Mesothelial cell of epicardium (in vitro differentiated cells): ENCODE data around the gene CEBPZ. TPM values are rescaled to one million over a fixed set of nuclear protein-coding genes. Genes with fewer than 3 reads are reported as not detected.

Experiments used
- DNase-seq, 2 experiments: peaks; one replicate each; pipeline ENCODE4 v3.0.0; 2021; ENCODE audit warnings: low spot score in 2 of 2; ENCODE audit not compliant: unreplicated experiment in 2 of 2
- H3K27ac Mint-ChIP-seq: 2 replicates; pipeline ENCODE4 v1.8.0; 2021; ENCODE audit warnings: mixed read lengths
- H3K27me3 Mint-ChIP-seq: 2 replicates; pipeline ENCODE4 v1.8.0; 2021; ENCODE audit warnings: low read depth, mixed read lengths
- H3K36me3 Mint-ChIP-seq: 2 replicates; pipeline ENCODE4 v1.8.0; 2021; ENCODE audit warnings: mixed read lengths
- H3K4me1 Mint-ChIP-seq: 2 replicates; pipeline ENCODE4 v1.8.0; 2021; ENCODE audit warnings: mixed read lengths
- H3K4me3 Mint-ChIP-seq: 2 replicates; pipeline ENCODE4 v1.8.0; 2021; ENCODE audit warnings: mild to moderate bottlenecking, moderate library complexity, mixed read lengths
- H3K9me3 Mint-ChIP-seq: 2 replicates; pipeline ENCODE4 v1.8.0; 2021; ENCODE audit warnings: mixed read lengths
- total RNA-seq: library from RNA; stranded (reverse); gene quantifications from 3 replicates; pipeline ENCODE4 v1.2.1, GENCODE V29; 2021
- TF ChIP-seq, protein P1 (sequence below): fragments of 200-600 bp; sonication (generic); IDR thresholded peaks from one replicate; pipeline ENCODE4 v1.5.0; 2021; ENCODE audit warnings: antibody characterized with exemption; ENCODE audit not compliant: unreplicated experiment

CEBPZ gene
- 39.1 to 41.1 TPM (median 40.8 TPM) in 3 replicates for total RNA-seq

GRCh38 chr2:37231241-37232130, at the start of gene CEBPZ, which contains the start of gene NDUFAF7:
Gene CEBPZ (minus strand): TSS chr2:37231596. CDS start chr2:37231567, 29 bp downstream.
Gene NDUFAF7 (plus strand): TSS chr2:37231658. CDS start chr2:37231706, 48 bp downstream.
- Mint-ChIP-seq H3K9me3 (no peaks in the 10 kb centered on the region), H3K36me3 (peaks cover 23% of the 10 kb centered on the region), H3K27ac (no peak within 1 kb of the TSS), H3K4me1 (peaks cover 6% of the 10 kb centered on the region), H3K27me3 (no peaks in the 10 kb centered on the region), H3K4me3 (no peak within 1 kb of the TSS)
- peak; percentile 62 to 82 for DNase-seq
- TF ChIP-seq, protein P1, sequence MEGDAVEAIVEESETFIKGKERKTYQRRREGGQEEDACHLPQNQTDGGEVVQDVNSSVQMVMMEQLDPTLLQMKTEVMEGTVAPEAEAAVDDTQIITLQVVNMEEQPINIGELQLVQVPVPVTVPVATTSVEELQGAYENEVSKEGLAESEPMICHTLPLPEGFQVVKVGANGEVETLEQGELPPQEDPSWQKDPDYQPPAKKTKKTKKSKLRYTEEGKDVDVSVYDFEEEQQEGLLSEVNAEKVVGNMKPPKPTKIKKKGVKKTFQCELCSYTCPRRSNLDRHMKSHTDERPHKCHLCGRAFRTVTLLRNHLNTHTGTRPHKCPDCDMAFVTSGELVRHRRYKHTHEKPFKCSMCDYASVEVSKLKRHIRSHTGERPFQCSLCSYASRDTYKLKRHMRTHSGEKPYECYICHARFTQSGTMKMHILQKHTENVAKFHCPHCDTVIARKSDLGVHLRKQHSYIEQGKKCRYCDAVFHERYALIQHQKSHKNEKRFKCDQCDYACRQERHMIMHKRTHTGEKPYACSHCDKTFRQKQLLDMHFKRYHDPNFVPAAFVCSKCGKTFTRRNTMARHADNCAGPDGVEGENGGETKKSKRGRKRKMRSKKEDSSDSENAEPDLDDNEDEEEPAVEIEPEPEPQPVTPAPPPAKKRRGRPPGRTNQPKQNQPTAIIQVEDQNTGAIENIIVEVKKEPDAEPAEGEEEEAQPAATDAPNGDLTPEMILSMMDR: no peak

- no peaks in the 10 kb centered on the region for H3K27me3 Mint-ChIP-seq
- H3K27ac Mint-ChIP-seq: no peak overlapping the region
- peaks cover 36% of the 10 kb centered on the region for H3K36me3 Mint-ChIP-seq
- no peaks in the 10 kb centered on the region for H3K4me1 Mint-ChIP-seq
- TF ChIP-seq, protein P1: no peak
- no peaks in the 10 kb centered on the region for H3K9me3 Mint-ChIP-seq
- DNase-seq: no peak
- H3K4me3 Mint-ChIP-seq: no peak overlapping the region
Observed at GRCh38 chr2:37276291-37276690, 44.9 kb upstream of the CEBPZ start.

DNA sequence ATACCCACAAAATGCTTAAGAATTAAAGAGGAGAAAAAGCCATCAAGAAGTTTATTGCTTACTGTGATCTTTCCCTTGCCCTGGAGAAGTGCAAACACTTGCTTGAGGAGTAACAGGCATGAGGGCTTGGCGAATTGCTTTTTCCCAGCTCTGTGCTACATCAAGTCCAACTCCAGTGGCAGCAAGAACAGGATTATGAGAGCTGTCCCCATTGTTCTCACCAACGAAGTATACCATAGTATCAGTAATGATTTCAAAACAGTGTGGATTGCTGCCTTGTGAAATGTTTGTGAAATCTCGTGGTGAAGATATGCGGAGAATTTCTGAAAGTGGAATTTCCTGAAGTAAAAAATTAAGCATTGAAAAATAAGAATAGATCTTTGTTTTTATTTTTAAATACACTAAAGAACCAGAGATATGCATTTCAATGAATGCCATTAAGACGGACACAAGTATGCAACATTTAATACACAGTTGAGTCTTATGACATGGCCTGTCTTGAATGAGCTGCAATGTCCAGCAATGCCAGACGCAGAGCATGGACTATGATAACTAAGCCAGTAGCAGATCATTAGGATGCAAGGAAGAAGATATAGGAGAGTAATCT, 43.1 kb upstream of the CEBPZ start:
- TF ChIP-seq, protein P1: no peak
- no peak for DNase-seq
- H3K27me3 Mint-ChIP-seq: no peaks in the 10 kb centered on the region
- H3K4me3 Mint-ChIP-seq: no peak overlapping the region
- H3K27ac Mint-ChIP-seq: no peak overlapping the region
- H3K36me3 Mint-ChIP-seq: peaks cover 29% of the 10 kb centered on the region
- no peaks in the 10 kb centered on the region for H3K4me1 Mint-ChIP-seq
- no peaks in the 10 kb centered on the region for H3K9me3 Mint-ChIP-seq

- H3K9me3 Mint-ChIP-seq: no peaks in the 10 kb centered on the region
- H3K4me1 Mint-ChIP-seq: no peaks in the 10 kb centered on the region
- no peaks in the 10 kb centered on the region for H3K27me3 Mint-ChIP-seq
- TF ChIP-seq, protein P1: no peak
- DNase-seq: no peak
- no peak overlapping the region for H3K4me3 Mint-ChIP-seq
- H3K27ac Mint-ChIP-seq: no peak overlapping the region
- H3K36me3 Mint-ChIP-seq: peaks cover 42% of the 10 kb centered on the region
Observed at GRCh38 chr2:37271376-37272067, 40.1 kb upstream of the CEBPZ start.

- peaks cover 30% of the 10 kb centered on the region for H3K36me3 Mint-ChIP-seq
- peaks cover 7% of the 10 kb centered on the region for H3K4me1 Mint-ChIP-seq
- no peak overlapping the region for H3K4me3 Mint-ChIP-seq
- no peak for DNase-seq
- H3K9me3 Mint-ChIP-seq: no peaks in the 10 kb centered on the region
- H3K27me3 Mint-ChIP-seq: no peaks in the 10 kb centered on the region
- no peak overlapping the region for H3K27ac Mint-ChIP-seq
- TF ChIP-seq, protein P1: no peak
Observed at GRCh38 chr2:37268111-37268510, 36.7 kb upstream of the CEBPZ start.
